ENCODE measurements around the gene PELI2.

Gene PELI2

DNA sequence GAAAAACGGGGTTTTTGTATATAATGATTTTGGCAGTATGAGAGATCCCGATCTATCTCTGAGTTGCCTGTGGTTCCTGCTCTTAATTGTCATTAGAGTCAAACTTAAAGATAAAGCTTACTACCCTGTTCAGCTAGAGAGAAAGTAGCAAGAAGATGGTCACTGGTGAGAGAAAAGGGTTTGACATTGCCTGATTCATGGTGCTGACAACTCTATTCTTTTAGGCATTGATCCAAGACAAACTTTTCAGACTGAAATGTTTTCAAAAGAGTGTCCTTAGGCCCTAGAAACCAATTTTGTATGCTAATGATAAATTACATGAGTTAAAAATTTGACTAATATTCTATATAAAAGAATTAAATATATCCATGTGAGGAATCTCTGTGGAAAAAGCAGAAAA lies 35.1 kb downstream of the PELI2 start:
- H3K27ac ChIP-seq = no peak overlapping the region
- H3K4me1 ChIP-seq (ENCODE audit: control insufficient read depth in 1 of 2, insufficient read depth in 1 of 2, low read depth in 1 of 2, low read length in 1 of 2) = peaks cover 11 to 32% of the 10 kb centered on the region in 2 experiments
- no peak for TF ChIP-seq CTCF (IDR thresholded peaks at IDR 0.05)
- no peaks in the 10 kb centered on the region for H3K36me3 ChIP-seq
- H3K4me3 ChIP-seq (ENCODE audit: low read depth in 1 of 2, low read length in 1 of 2) = no peak overlapping the region
- H3K27me3 ChIP-seq = no peaks in the 10 kb centered on the region
- H3K9me3 ChIP-seq = no peaks in the 10 kb centered on the region

DNA sequence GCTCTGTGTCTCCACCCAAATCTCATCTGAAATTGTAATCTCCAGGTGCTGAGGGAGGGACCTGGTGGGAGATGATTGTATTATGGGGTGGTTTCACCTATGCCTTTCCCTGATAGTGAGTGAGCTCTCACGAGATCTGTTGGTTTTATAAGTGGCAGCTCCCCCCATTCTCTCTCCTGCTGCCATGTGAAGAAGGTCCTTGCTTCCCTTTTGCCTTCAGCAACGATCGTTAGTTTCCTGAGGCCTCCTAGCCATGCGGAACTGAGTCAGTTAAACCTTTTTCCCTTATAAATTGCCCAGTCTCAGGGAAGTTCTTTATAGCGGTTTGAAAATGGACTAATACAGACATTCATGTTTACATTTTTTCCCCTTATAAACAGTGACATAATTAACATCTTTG lies 36.1 kb downstream of the PELI2 start:
- no peaks in the 10 kb centered on the region for H3K36me3 ChIP-seq
- H3K27ac ChIP-seq = no peak overlapping the region
- H3K4me3 ChIP-seq (ENCODE audit: low read depth in 1 of 2, low read length in 1 of 2) = no peak overlapping the region
- H3K27me3 ChIP-seq = no peaks in the 10 kb centered on the region
- TF ChIP-seq CTCF (IDR thresholded peaks at IDR 0.05) = no peak
- peaks cover under 1 to 22% of the 10 kb centered on the region in 2 experiments for H3K4me1 ChIP-seq (ENCODE audit: control insufficient read depth in 1 of 2, insufficient read depth in 1 of 2, low read depth in 1 of 2, low read length in 1 of 2)
- H3K9me3 ChIP-seq = no peaks in the 10 kb centered on the region

DNA sequence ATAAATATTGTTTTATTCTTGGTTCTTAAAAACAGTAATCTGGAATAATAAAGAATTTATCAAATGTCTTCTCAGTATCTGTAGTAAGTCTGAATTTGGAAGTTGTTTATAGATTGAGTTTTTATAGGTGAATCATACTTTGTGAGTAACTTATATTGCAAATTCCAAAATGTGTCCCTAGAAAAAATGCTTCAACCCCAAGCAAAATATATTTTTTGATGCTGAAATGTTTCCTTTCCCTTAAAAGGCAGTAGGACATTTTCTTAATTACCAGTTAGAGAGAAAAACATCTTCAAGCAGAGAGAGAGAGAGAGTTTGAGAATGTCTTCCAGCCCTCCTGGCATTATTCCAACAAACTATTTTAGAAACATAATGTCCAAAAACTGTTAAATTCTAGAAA lies 37.9 kb downstream of the PELI2 start:
- H3K27me3 ChIP-seq = no peaks in the 10 kb centered on the region
- H3K27ac ChIP-seq = no peak overlapping the region
- no peaks in the 10 kb centered on the region for H3K36me3 ChIP-seq
- peaks cover 0 to 8% of the 10 kb centered on the region in 2 experiments for H3K4me1 ChIP-seq (ENCODE audit: control insufficient read depth in 1 of 2, insufficient read depth in 1 of 2, low read depth in 1 of 2, low read length in 1 of 2)
- no peaks in the 10 kb centered on the region for H3K9me3 ChIP-seq
- no peak overlapping the region for H3K4me3 ChIP-seq (ENCODE audit: low read depth in 1 of 2, low read length in 1 of 2)
- no peak for TF ChIP-seq CTCF (IDR thresholded peaks at IDR 0.05)

- Histone ChIP-seq H3K27me3 (no peaks in the 10 kb centered on the region), H3K4me3 (ENCODE audit: low read depth in 1 of 2, low read length in 1 of 2) (no peak overlapping the region), H3K4me1 (ENCODE audit: control insufficient read depth in 1 of 2, insufficient read depth in 1 of 2, low read depth in 1 of 2, low read length in 1 of 2) (peaks cover 0 to 7% of the 10 kb centered on the region in 2 experiments), H3K36me3 (no peaks in the 10 kb centered on the region), H3K27ac (no peak overlapping the region), H3K9me3 (no peaks in the 10 kb centered on the region)
- TF ChIP-seq CTCF (IDR thresholded peaks at IDR 0.05) = no peak
Measured at GRCh38 chr14:56159066-56159465, 40.9 kb downstream of the PELI2 start.

DNA sequence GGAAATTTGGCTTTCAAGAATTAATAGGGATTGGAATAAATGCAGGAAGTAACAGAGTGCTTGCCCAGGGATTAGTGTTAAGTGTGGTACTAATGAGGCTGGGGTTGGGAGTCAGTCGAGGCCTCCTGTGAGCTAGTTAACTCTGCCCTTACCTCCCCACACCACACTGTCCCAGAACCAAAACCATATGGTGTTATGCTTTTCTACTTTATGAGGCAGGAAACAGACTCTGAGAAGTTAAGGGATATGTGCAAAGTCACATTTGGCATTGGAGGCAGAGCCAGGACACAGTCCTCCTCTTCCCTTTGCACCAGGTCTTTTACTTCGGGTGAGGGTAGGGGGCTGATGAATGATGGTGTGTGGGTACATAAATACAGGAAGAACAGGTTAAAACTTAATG lies 41.9 kb downstream of the PELI2 start:
- Histone ChIP-seq H3K4me1 (ENCODE audit: control insufficient read depth in 1 of 2, insufficient read depth in 1 of 2, low read depth in 1 of 2, low read length in 1 of 2) (peaks cover 0 to 7% of the 10 kb centered on the region in 2 experiments), H3K27ac (peak overlapping the region; percentile 32), H3K36me3 (no peaks in the 10 kb centered on the region), H3K9me3 (no peaks in the 10 kb centered on the region), H3K4me3 (ENCODE audit: low read depth in 1 of 2, low read length in 1 of 2) (no peak overlapping the region), H3K27me3 (no peaks in the 10 kb centered on the region)
- TF ChIP-seq CTCF (IDR thresholded peaks at IDR 0.05) = no peak

DNA sequence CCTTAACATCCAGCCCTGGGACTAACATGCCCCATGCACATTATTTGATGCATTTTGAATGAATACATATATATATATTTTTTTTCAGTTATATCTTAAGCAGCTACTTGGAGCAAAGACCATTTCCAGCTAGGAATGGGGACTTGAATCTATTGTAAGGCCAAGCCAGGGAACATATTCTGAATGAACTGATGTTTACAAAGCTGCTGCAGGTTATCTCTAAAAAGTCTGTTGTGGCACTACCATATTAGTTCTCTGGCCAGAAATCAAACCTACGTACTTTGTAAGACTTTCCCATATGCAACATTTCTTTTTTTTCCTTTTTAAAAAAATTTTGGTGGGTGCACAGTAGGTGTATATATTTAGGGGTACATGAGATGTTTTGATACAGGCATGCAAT lies 43.4 kb downstream of the PELI2 start:
- H3K27me3 ChIP-seq = no peaks in the 10 kb centered on the region
- H3K27ac ChIP-seq = no peak overlapping the region
- TF ChIP-seq CTCF (IDR thresholded peaks at IDR 0.05) = no peak
- H3K4me1 ChIP-seq (ENCODE audit: control insufficient read depth in 1 of 2, insufficient read depth in 1 of 2, low read depth in 1 of 2, low read length in 1 of 2) = peaks cover 0 to 7% of the 10 kb centered on the region in 2 experiments
- H3K9me3 ChIP-seq = no peaks in the 10 kb centered on the region
- H3K36me3 ChIP-seq = no peaks in the 10 kb centered on the region
- H3K4me3 ChIP-seq (ENCODE audit: low read depth in 1 of 2, low read length in 1 of 2) = no peak overlapping the region
